Measurements from ENCODE around the gene USP36.
"Not testable (repeated sequence)": the region's sequence is repeated elsewhere in the genome, so short reads cannot be mapped to it uniquely, and the experiment has no call there.

USP36 gene

DNA sequence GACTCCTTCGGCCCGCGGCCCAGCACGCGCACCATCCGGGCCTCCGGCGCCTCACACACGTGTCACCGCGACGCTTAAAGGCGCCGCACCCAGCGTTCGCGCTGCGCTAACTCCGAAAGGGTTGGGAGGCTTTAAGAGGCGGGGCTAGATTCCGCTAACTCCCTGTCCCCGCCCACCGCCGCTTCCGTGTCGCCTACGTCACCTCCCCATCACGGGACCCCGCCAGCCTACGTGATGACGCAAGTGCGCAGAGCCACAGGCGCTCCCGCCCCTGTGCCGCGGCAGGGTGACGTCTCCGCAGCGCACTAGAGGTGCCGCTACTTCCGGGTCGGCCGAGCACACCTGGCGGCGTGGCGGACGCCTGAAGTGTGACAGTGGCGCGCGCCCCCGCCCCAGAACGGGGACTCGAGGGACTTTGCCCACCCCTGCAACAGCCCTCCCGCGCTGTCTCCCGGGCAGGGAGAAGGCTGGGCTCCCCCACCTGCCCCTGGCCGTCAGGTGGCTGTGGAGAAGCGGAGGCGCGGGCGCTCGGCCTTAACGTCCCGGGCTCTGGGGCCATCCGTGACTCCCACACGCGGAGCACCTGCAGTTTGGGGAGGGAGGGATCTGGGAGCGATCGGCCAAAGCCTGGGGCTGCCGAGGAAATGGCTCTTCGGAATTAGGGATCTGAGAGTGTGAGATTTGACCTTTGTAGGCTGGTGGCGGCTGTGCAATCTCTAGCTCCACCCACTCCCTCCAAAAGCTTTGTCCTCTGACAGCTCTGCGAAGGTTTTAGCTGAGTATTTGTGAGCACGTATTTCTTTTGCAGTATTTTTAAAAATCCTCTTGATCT lies at the start of gene USP36:
Gene USP36, minus strand, starts transcription at position 35 of the 832 bp plus-strand sequence. CDS start 4,451 bp downstream, outside the sequence.
- peak; percentile 100 for DNase-seq

DNA sequence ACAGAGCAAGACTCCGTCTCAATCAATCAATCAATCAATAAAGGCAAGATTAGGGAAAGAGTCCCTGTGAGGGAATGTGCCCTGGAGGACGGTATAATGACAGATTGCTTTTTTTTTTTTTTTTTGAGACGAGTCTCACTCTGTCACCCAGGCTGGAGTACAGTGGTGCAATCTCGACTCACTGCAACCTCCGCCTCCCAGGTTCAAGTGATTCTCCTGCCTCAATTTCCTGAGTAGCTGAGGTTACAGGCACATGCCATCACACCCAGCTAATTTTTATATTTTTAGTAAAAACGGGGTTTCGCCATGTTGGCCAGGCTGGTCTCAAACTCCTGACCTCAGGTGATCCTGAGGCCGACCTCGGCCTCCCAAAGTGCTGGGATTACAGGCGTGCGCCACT lies 49.5 kb upstream of the USP36 start:
- not testable (repeated sequence) for DNase-seq

DNA sequence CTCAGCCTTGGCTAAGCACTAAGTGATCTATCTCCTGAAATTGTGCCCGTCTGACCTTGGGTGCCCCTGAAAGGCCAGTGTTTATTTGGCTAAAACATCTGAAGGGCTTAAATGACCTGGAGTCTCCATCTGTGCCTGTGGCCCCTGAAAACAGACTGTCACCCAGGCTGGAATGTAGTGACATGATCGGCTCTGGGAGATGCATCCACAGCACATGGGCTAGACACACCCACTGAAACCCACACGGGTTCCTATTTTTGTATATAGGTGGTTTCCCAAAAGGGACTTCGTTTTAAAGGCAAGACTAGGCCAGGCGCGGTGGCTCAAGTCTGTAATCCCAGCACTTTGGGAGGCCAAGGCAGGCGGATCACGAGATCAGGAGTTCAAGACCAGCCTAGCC lies 48.9 kb upstream of the USP36 start:
- peak; percentile 89 to 92 (median 90) for DNase-seq

DNA sequence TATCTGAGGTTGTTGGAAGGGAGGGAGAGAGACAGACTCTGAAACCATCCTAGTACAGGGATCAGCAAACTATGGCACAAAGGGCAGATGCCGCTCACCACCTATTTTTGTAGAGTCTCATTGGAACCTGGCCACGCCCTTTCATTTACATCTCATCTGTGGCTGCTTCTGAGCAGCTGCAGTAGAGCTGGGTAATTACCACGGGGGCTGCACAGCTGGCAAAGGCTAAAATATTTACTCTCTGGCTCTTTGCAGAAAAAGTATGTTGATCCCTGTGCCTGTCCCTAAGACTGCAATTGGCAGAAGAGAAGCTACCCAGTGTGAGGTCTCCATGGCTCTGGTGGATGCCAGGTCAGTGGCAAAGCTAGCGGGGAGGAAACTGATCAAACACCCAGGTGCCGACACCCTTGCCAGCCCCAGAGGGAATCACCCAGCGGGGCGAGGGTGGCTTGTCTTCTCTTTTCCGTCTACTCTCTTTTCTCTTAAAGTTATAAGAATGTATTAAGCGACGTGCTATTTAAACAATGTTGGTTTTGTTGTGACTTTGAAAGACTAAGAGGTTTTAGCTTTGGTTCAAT lies 48.4 kb upstream of the USP36 start:
- DNase-seq = no peak

DNA sequence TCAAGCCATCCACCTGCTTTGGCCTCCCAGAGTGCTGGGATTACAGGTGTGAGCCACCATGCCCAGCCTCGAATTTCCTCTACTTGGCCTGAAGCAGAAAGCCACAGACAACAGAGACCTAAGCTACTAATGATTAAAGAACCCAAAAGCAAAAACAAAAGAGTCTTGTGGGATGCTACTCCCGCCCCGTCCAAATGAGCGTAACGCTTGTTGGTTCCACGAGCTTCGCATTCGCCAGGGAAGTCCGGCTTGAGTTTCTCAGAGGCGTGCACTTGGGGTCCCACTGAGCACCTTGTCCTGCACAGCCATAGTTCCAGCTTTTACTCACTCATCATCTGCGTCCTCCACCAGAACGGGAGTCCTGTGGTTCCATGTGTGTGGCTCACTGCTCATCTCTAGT lies 46.3 kb upstream of the USP36 start:
- no peak for DNase-seq

- no peak for DNase-seq
Measured at GRCh38 chr17:78885956-78886355, 45.3 kb upstream of the USP36 start.

DNA sequence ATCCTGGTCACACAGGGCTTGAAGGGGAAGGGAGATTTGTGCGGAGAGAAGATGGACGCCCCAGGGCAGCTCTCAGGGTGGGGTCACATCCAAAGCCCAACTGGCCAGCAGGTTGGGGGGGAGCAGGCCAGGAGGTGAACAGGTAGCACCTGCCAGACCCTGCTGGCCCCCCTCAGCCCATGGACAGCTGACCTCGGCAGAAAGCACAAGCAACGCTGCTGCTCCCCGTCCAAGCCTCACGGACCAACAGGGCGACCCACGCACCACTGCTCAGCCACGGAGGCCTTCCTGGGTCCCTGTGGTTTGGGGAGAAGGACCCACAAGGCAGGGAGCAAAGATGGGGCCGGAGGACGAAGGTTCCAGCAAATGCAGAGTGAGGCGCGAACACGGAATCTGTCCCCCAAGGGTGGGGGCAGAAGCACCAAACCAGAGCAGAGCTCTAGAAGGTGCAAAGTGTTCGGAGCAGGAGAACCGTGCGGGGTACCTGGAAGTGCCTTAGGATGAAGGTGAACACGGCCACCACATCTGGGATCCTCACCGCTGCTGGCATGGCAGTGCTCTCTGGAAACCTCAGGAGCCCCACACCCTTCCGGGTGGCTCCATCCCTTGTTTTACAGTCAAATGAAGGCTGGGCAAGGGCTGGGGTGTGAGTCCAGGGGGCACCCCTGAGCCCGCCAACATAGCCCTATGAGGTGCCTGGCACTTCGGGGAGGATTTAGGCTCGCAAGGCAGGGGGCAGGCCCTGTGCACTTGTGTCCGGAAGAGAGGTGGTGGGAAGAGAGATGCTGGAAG lies 44.5 kb upstream of the USP36 start:
- DNase-seq = no peak

- DNase-seq = peak in 1 of 3 donors; percentile 27
Measured at GRCh38 chr17:78884148-78884825, 43.7 kb upstream of the USP36 start.

DNA sequence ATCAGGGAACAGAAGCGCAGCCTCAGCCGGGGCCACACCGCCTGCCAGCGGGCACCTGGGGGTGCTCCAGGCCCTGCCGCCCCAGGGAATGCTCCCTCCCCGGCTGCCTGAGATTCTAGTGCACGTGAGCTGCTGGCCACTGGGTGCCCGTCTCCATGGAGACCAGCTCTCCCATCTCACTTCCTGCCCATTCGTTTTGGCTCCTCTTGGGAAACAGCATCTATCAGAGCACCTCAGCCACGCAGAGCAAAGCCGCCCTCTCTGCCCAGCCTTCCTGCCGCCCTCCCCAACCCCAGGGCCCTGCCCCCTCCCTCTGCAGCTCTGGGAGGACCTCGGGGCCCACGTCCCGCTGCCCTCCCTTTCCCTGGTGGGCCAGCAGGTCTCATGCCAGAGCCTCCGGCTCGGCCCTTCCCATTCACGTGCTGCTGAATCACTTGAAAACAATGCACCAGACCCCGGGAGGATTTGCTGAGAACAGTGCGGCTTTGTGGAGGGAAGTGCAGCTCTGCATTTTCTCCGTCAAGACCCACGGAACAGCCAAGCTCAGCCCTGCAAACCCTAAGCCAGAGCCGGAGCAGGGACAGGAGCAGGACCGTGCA lies 43.0 kb upstream of the USP36 start:
- peak; percentile 77 to 83 (median 80) for DNase-seq

- peak; percentile 93 for DNase-seq
Measured at GRCh38 chr17:78883089-78883532, 42.5 kb upstream of the USP36 start.

DNA sequence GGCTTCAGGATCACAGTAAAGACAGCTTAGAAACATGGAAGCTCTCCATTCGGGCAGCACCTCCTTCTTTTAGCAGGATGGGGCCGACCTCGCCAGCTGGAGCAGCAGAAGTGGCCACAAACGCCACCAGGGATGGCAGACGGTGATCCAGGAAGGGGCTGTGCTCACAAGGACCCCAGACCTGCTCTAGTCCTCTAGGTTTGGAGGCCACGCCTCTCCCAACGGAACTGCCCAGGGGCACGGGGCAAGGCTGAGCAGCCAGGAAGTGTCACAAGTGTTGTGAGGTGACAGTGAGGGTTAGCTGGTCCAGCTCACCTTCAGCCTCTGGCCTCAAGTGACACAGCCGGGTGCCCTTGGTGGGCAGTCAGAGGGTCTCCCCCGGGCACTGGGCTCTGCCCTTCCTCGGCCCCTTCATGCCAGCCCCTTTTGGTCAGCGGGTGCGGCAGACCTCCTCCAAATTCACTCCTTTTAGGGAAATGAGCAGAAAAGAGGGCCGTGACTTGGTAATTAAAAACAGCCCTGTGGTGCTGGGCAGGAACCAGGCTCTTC lies 42.0 kb upstream of the USP36 start:
- DNase-seq = peak in 1 of 3 donors; percentile 40

DNA sequence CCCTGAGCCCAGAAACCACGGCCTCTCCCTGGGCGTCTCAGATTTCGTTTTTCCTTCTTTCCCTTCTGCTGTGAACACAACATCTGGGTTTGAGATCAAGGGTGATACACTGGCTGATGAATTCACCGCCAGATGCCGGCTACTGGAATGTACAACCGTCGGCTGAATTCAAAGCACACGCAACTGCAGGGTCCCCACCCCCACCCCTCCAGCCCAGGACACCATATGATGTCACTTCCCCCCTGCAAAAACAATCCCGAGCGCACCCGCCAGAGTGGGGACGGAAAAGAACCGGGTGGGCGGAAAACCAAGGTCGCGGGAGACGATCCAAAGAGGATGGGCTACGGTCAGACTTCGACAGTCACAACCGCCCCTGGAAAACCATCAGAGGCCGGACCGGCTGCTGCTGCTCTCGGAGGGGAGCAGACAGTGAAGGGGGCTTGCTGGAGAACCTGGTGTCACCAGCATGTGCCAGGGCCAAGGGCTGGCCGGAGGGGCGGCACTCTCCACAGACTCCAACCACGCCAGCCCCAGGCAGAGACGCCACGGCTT lies 39.1 kb upstream of the USP36 start:
- peak; percentile 77 to 88 (median 88) for DNase-seq

GRCh38 chr17:78878871-78879527 lies 38.4 kb upstream of the USP36 start:
- DNase-seq = no peak

- no peak for DNase-seq
Measured at GRCh38 chr17:78878261-78878660, 37.6 kb upstream of the USP36 start.

DNA sequence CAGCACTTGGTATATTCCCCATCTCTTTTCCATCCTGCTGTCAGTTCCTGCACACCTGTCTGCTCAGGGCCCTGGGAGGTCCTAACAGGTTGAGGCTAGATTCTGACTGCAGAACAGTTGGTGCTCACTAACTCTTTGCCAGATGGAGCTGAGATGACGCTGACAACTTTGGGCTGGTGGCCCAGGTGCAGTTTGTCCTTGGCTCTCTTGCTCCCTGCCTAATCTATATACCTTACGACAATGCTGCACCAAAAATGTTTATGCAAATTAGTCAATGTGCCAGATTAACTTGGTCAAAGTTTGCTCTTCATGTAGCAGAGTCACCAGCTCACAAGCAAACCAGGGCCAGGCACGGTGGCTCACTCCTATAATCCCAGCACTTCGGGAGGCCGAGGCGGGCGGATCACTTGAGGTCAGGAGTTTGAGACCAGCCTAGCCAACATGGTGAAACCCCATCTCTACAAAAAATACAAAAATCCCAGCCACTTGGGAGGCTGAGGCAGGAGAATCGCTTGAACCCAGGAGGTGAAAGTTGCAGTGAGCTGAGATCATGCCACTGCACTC lies 36.4 kb upstream of the USP36 start:
- not testable (repeated sequence) for DNase-seq

- no peak for DNase-seq
Measured at GRCh38 chr17:78876094-78876597, 35.5 kb upstream of the USP36 start.

DNA sequence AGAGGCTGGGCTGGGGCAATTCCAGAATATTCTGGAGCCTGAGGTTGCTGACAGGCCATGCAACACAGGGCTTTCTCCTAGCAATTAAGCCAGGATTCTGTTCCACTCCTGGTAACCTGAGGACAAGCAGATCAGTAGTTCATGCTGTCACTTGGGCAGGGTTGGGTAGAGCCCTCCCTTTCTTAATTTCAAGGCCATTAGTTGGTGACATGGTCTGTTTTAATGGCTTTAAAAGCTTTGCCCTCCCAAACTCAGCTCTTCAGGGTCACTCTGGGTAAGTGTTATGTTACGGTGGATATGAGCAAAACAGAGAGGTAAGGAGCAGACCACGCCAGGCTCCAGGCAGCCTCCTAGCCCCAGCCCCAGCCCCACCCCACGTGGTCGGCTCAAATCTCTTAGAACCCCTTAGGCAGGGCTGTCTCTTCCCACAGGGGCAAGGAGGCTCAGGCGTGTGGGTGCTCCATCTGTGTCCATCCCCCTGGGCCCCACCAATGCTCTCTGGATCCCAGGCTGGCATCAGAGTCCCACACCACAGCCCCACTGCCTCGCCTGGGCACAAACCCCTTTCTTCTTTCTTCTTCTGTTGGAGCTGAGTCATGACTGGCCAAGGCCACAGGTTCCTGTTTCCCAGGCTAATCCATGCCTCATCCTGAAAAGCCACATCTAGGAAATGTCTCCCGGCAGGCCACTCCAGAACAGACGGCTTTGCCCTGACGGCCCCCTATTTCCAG lies 34.9 kb upstream of the USP36 start:
- DNase-seq = peak; percentile 60 to 62 (median 61)

DNA sequence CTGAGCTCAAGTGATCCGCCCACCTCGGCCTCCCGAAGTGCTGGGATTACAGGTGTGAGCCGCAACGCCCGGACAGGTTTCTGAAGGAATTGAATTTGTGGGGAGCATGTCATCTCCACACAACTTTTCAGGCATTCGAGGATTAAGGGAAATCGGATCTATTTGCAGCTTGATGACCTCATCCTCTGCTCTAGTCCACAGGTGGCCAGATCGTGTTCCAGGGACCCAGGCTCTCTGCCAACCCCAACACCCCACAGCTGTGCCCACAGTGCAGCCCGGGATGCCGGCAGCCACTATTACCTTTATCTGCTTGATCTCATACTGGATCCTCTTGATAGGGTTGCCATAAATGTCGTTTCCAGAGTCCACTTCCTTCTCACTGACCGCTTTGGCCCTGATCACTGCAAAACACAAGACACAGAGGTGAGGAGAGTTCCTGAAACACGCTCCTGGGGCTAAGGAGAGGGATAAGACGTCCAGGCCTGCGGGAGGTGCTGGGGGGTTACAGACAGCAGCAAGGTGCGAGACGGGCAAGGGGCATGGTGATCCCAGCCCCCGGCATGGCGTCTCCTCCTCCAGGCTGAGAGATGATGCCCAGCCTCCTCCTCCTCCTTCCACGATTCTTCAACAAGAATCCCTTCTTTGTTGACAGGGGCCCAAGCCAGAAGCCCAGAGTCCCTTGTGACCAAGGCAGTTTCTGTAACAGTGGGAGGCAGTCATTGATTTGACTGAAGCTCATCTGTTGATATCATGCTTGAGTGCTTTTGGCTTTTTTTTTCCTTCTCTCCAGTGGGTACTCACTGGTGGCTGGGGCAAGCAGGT lies 33.1 kb upstream of the USP36 start:
- DNase-seq = no peak

- peak; percentile 48 to 79 (median 54) for DNase-seq
Measured at GRCh38 chr17:78872486-78872885, 31.9 kb upstream of the USP36 start.

Measured in suppressor macrophage treated with lipopolysaccharide for 1 hour (primary cell).